Measurements from ENCODE around the gene DHX9. TPM values are rescaled to one million over a fixed set of nuclear protein-coding genes. Genes with fewer than 3 reads are reported as not detected.
A peak's percentile ranks its signal among the peaks of the same experiment; 100 is the strongest.

DHX9 gene
- total and polyA plus RNA-seq, 12 donors, result 19.5 to 69.4 (median 55.2) TPM

GRCh38 chr1:182862827-182863226 lies 23.7 kb downstream of the DHX9 start:
- H3K4me1 ChIP-seq, result no peaks in the 10 kb centered on the region
- H3K27ac ChIP-seq, result no peak overlapping the region
- intact Hi-C loops (cut with DNase I), result loop anchor here in 1 of 10 donors (10.0 kb wide), 1 partner anchor 272 kb away; no protein-coding TSS in a partner anchor
- peaks cover 0 to 100% (median 87%) of the 10 kb centered on the region in 9 donors for H3K36me3 ChIP-seq
- H3K9me3 ChIP-seq, result no peaks in the 10 kb centered on the region
- WGBS, 2 donors, result 84 to 94% methylated on average over 1 of the region's 1 CpG
- no peak for TF ChIP-seq CTCF (IDR thresholded peaks at IDR 0.05)
- ATAC-seq (no peak), DNase-seq (no peak)
- no peak overlapping the region for H3K4me3 ChIP-seq
- no peaks in the 10 kb centered on the region for H3K27me3 ChIP-seq

GRCh38 chr1:182863940-182864339 lies 24.8 kb downstream of the DHX9 start:
- DNase-seq (no peak), ATAC-seq (no peak)
- Histone ChIP-seq H3K4me3 (no peak overlapping the region), H3K27ac (no peak overlapping the region), H3K27me3 (no peaks in the 10 kb centered on the region), H3K9me3 (no peaks in the 10 kb centered on the region), H3K4me1 (no peaks in the 10 kb centered on the region), H3K36me3 (peaks cover 0 to 100% (median 86%) of the 10 kb centered on the region in 9 donors)
- intact Hi-C loops (cut with DNase I), result loop anchor here in 1 of 10 donors (10.0 kb wide), 1 partner anchor 271 kb away; no protein-coding TSS in a partner anchor
- 96 to 97% methylated on average over 5 of the region's 5 CpGs for WGBS, 2 donors
- no peak for TF ChIP-seq CTCF (IDR thresholded peaks at IDR 0.05)

- H3K36me3 ChIP-seq, result peaks cover 0 to 100% (median 84%) of the 10 kb centered on the region in 9 donors
- intact Hi-C loops (cut with DNase I), result loop anchor here in 1 of 10 donors (10.0 kb wide), 1 partner anchor 267 kb away; no protein-coding TSS in a partner anchor
- ATAC-seq, result no peak
These were observed 28.7 kb downstream of the DHX9 start for GRCh38 chr1:182867861-182868260.

GRCh38 chr1:182869241-182869666 lies 30.1 kb downstream of the DHX9 start:
- H3K4me3 ChIP-seq, result no peak overlapping the region
- intact Hi-C loops (cut with DNase I), result loop anchor here in 1 of 10 donors (10.0 kb wide), 1 partner anchor 266 kb away; no protein-coding TSS in a partner anchor
- WGBS, 2 donors, result 96% methylated on average over 12 of the region's 12 CpGs
- H3K4me1 ChIP-seq, result no peaks in the 10 kb centered on the region
- no peak for DNase-seq
- H3K27me3 ChIP-seq, result no peaks in the 10 kb centered on the region
- no peak for TF ChIP-seq CTCF (IDR thresholded peaks at IDR 0.05)
- H3K36me3 ChIP-seq, result peaks cover 0 to 100% (median 86%) of the 10 kb centered on the region in 9 donors
- ATAC-seq, result peak in 3 of 8 donors; percentile 28 to 31 (median 28)
- no peak overlapping the region for H3K27ac ChIP-seq
- H3K9me3 ChIP-seq, result no peaks in the 10 kb centered on the region

More at GRCh38 chr1:182867861-182868260, 28.7 kb downstream of the DHX9 start:
- Histone ChIP-seq H3K9me3 (no peaks in the 10 kb centered on the region), H3K27me3 (no peaks in the 10 kb centered on the region), H3K27ac (no peak overlapping the region), H3K4me1 (no peaks in the 10 kb centered on the region), H3K4me3 (no peak overlapping the region)
- no peak for TF ChIP-seq CTCF (IDR thresholded peaks at IDR 0.05)
- no peak for DNase-seq
